ENCODE data around the gene SGK2. TPM values are rescaled to one million over a fixed set of nuclear protein-coding genes. Genes with fewer than 3 reads are reported as not detected.

Gene SGK2
- total and polyA plus RNA-seq, 2 experiments from 2014 or later = 0.42 TPM; not detected in 1

DNA sequence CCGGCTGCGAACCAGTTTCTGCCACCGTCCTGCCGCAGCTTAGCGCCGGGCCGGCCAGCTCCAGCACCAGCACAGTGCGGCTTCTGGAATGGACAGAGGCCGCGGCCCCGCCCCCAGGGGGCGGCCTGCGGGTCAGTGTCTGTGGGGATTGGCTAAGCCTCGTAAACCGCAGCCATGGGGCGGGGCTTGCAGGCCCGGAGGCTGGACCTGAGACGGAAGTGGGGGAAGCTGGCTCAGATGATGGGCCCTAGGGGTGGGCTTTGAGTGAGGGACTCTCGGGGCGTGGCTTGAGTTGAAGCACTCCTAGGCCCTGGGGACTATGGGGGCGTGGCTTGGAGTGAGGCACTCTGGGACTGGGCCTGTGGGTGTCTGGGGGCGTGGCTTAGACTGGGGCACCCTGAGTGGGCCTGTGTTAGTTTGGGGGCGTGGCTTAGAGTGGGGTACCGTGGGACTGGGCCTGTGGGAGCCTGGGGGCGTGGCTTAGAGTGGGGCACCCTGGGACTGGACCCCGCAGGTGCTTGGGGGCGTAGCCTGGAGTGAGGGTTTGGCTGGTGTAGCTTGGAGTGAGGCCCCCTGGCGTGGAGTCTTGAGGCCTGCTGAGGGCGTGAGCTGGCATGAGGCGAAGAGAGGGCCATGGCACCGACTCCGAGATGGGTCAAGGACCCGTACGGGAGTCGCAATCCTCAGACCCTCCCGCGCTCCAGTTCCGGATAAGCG lies 44.7 kb upstream of the SGK2 start:
- H3K36me3 Mint-ChIP-seq (ENCODE audit: low read depth) = peaks cover 26% of the 10 kb centered on the region
- TF ChIP-seq, protein P1, sequence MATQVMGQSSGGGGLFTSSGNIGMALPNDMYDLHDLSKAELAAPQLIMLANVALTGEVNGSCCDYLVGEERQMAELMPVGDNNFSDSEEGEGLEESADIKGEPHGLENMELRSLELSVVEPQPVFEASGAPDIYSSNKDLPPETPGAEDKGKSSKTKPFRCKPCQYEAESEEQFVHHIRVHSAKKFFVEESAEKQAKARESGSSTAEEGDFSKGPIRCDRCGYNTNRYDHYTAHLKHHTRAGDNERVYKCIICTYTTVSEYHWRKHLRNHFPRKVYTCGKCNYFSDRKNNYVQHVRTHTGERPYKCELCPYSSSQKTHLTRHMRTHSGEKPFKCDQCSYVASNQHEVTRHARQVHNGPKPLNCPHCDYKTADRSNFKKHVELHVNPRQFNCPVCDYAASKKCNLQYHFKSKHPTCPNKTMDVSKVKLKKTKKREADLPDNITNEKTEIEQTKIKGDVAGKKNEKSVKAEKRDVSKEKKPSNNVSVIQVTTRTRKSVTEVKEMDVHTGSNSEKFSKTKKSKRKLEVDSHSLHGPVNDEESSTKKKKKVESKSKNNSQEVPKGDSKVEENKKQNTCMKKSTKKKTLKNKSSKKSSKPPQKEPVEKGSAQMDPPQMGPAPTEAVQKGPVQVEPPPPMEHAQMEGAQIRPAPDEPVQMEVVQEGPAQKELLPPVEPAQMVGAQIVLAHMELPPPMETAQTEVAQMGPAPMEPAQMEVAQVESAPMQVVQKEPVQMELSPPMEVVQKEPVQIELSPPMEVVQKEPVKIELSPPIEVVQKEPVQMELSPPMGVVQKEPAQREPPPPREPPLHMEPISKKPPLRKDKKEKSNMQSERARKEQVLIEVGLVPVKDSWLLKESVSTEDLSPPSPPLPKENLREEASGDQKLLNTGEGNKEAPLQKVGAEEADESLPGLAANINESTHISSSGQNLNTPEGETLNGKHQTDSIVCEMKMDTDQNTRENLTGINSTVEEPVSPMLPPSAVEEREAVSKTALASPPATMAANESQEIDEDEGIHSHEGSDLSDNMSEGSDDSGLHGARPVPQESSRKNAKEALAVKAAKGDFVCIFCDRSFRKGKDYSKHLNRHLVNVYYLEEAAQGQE (IDR thresholded peaks at IDR 0.05; ENCODE audit: unreplicated experiment) = no peak
- no peak for TF ChIP-seq NANOG (IDR thresholded peaks at IDR 0.05; ENCODE audit: borderline replicate concordance)
- no peak for TF ChIP-seq CREB1 (CRISPR knock-in tag; IDR thresholded peaks at IDR 0.05; ENCODE audit: low read depth)
- TF ChIP-seq, protein P2, sequence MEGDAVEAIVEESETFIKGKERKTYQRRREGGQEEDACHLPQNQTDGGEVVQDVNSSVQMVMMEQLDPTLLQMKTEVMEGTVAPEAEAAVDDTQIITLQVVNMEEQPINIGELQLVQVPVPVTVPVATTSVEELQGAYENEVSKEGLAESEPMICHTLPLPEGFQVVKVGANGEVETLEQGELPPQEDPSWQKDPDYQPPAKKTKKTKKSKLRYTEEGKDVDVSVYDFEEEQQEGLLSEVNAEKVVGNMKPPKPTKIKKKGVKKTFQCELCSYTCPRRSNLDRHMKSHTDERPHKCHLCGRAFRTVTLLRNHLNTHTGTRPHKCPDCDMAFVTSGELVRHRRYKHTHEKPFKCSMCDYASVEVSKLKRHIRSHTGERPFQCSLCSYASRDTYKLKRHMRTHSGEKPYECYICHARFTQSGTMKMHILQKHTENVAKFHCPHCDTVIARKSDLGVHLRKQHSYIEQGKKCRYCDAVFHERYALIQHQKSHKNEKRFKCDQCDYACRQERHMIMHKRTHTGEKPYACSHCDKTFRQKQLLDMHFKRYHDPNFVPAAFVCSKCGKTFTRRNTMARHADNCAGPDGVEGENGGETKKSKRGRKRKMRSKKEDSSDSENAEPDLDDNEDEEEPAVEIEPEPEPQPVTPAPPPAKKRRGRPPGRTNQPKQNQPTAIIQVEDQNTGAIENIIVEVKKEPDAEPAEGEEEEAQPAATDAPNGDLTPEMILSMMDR (conservative IDR thresholded peaks at IDR 0.05; ENCODE audit: low read depth in 2 of 2) = peak; percentile 10 to 32; a peak in 1 of 4 replicates
- no peak for TF ChIP-seq EZH2phosphoT487 (IDR thresholded peaks at IDR 0.05; ENCODE audit: unreplicated experiment)
- TF ChIP-seq STAT1 (IDR thresholded peaks at IDR 0.05; ENCODE audit: unreplicated experiment) = no peak
- TF ChIP-seq POLR2AphosphoS5 (IDR thresholded peaks at IDR 0.05; ENCODE audit: low read depth) = peak; percentile 59
- TF ChIP-seq ZNF331 (CRISPR knock-in tag; IDR thresholded peaks at IDR 0.05; ENCODE audit: low read depth) = no peak
- no peak for TF ChIP-seq JUNB (IDR thresholded peaks at IDR 0.05; ENCODE audit: unreplicated experiment)
- no peak for TF ChIP-seq EZH2 (IDR thresholded peaks at IDR 0.05; ENCODE audit: low read depth, unreplicated experiment)
- TF ChIP-seq, protein P3, sequence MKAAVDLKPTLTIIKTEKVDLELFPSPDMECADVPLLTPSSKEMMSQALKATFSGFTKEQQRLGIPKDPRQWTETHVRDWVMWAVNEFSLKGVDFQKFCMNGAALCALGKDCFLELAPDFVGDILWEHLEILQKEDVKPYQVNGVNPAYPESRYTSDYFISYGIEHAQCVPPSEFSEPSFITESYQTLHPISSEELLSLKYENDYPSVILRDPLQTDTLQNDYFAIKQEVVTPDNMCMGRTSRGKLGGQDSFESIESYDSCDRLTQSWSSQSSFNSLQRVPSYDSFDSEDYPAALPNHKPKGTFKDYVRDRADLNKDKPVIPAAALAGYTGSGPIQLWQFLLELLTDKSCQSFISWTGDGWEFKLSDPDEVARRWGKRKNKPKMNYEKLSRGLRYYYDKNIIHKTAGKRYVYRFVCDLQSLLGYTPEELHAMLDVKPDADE (IDR thresholded peaks at IDR 0.05) = no peak
- TF ChIP-seq, protein P4, sequence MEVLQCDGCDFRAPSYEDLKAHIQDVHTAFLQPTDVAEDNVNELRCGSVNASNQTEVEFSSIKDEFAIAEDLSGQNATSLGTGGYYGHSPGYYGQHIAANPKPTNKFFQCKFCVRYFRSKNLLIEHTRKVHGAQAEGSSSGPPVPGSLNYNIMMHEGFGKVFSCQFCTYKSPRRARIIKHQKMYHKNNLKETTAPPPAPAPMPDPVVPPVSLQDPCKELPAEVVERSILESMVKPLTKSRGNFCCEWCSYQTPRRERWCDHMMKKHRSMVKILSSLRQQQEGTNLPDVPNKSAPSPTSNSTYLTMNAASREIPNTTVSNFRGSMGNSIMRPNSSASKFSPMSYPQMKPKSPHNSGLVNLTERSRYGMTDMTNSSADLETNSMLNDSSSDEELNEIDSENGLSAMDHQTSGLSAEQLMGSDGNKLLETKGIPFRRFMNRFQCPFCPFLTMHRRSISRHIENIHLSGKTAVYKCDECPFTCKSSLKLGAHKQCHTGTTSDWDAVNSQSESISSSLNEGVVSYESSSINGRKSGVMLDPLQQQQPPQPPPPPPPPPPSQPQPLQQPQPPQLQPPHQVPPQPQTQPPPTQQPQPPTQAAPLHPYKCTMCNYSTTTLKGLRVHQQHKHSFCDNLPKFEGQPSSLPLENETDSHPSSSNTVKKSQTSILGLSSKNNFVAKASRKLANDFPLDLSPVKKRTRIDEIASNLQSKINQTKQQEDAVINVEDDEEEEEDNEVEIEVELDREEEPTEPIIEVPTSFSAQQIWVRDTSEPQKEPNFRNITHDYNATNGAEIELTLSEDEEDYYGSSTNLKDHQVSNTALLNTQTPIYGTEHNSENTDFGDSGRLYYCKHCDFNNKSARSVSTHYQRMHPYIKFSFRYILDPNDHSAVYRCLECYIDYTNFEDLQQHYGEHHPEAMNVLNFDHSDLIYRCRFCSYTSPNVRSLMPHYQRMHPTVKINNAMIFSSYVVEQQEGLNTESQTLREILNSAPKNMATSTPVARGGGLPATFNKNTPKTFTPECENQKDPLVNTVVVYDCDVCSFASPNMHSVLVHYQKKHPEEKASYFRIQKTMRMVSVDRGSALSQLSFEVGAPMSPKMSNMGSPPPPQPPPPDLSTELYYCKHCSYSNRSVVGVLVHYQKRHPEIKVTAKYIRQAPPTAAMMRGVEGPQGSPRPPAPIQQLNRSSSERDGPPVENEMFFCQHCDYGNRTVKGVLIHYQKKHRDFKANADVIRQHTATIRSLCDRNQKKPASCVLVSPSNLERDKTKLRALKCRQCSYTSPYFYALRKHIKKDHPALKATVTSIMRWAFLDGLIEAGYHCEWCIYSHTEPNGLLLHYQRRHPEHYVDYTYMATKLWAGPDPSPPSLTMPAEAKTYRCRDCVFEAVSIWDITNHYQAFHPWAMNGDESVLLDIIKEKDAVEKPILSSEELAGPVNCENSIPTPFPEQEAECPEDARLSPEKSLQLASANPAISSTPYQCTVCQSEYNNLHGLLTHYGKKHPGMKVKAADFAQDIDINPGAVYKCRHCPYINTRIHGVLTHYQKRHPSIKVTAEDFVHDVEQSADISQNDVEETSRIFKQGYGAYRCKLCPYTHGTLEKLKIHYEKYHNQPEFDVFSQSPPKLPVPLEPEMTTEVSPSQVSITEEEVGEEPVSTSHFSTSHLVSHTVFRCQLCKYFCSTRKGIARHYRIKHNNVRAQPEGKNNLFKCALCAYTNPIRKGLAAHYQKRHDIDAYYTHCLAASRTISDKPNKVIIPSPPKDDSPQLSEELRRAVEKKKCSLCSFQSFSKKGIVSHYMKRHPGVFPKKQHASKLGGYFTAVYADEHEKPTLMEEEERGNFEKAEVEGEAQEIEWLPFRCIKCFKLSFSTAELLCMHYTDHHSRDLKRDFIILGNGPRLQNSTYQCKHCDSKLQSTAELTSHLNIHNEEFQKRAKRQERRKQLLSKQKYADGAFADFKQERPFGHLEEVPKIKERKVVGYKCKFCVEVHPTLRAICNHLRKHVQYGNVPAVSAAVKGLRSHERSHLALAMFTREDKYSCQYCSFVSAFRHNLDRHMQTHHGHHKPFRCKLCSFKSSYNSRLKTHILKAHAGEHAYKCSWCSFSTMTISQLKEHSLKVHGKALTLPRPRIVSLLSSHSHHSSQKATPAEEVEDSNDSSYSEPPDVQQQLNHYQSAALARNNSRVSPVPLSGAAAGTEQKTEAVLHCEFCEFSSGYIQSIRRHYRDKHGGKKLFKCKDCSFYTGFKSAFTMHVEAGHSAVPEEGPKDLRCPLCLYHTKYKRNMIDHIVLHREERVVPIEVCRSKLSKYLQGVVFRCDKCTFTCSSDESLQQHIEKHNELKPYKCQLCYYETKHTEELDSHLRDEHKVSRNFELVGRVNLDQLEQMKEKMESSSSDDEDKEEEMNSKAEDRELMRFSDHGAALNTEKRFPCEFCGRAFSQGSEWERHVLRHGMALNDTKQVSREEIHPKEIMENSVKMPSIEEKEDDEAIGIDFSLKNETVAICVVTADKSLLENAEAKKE (CRISPR knock-in tag; IDR thresholded peaks at IDR 0.05) = no peak
- no peak for TF ChIP-seq ZNF114 (CRISPR knock-in tag; IDR thresholded peaks at IDR 0.05)
- no peaks in the 10 kb centered on the region for H3K27me3 ChIP-seq (ENCODE audit: insufficient read depth)
- no peaks in the 10 kb centered on the region; the same call in 1 of the 2 replicates for H3K36me3 ChIP-seq (ENCODE audit: insufficient read depth)
- H3K4me1 ChIP-seq (ENCODE audit: insufficient read depth) = no peaks in the 10 kb centered on the region
- H3F3A ChIP-seq (replicated peaks; ENCODE audit: low read depth) = no peaks in the 10 kb centered on the region; the same call in 1 of the 2 replicates
- 0 out of 2 replicates have a peak, but pooled peaks cover 5% of the 10 kb centered on the region for H3K79me2 ChIP-seq (replicated peaks; ENCODE audit: insufficient read depth)
- peak; percentile 99 for DNase-seq (ENCODE audit: low spot score)
- peaks cover under 1% of the 10 kb centered on the region; the same call in 2 of the 3 replicates for H3K4me1 Mint-ChIP-seq
- peaks cover 5% of the 10 kb centered on the region for H3K27me3 Mint-ChIP-seq (ENCODE audit: insufficient read depth, low read depth, poor library complexity)
- peak; percentile 86 for ATAC-seq
- H3K27ac ChIP-seq (ENCODE audit: low read depth) = no peak overlapping the region
- H3K4me3 ChIP-seq = peak overlapping the region; percentile 68
- H4K20me1 ChIP-seq (replicated peaks; ENCODE audit: insufficient read depth) = no peaks in the 10 kb centered on the region
- H3K9me3 Mint-ChIP-seq = no peaks in the 10 kb centered on the region; the same call in 2 of the 3 replicates
- peak overlapping the region; percentile 91 for H3K27ac Mint-ChIP-seq
- peak overlapping the region; percentile 92 for H3K4me3 Mint-ChIP-seq
- H3K4me2 ChIP-seq = peak overlapping the region; percentile 79
- H2AFZ ChIP-seq = 0 out of 2 replicates have a peak overlapping the region, but pooled peaks have one; percentile 38
- H3K9me2 ChIP-seq (ENCODE audit: insufficient read depth) = no peaks in the 10 kb centered on the region

All from GM23338 (cell line).